GM18909 (cell line): ENCODE data around the gene JMJD6.
"Not testable (repeated sequence)": the region's sequence is repeated elsewhere in the genome, so short reads cannot be mapped to it uniquely, and the experiment has no call there.

Experiments
- ATAC-seq: cut with Tn5 transposase; IDR thresholded peaks from one replicate; pipeline ENCODE4 v1.9.1; 2021; ENCODE audit warnings: mild to moderate bottlenecking; ENCODE audit not compliant: unreplicated experiment, poor library complexity

The JMJD6 gene

GRCh38 chr17:76737082-76737675, 10.8 kb upstream of the JMJD6 start, which contains the start of gene SRSF2:
Gene SRSF2, minus strand, starts transcription at chr17:76737331. Its CDS starts 171 bp downstream, at chr17:76737160.
- peak; percentile 73 for ATAC-seq

GRCh38 chr17:76736349-76737081, 10.1 kb upstream of the JMJD6 start:
- ATAC-seq = peak; percentile 10

- no peak for ATAC-seq
Observed at GRCh38 chr17:76735586-76736348, 9.4 kb upstream of the JMJD6 start.

GRCh38 chr17:76735006-76735405, 8.6 kb upstream of the JMJD6 start:
- no peak for ATAC-seq

GRCh38 chr17:76734080-76734840, 7.9 kb upstream of the JMJD6 start:
- ATAC-seq = no peak

- ATAC-seq = no peak
Observed at GRCh38 chr17:76733618-76733957, 7.2 kb upstream of the JMJD6 start.

- ATAC-seq = no peak
Observed at GRCh38 chr17:76732734-76733617, 6.6 kb upstream of the JMJD6 start.

- not testable (repeated sequence) for ATAC-seq
Observed at GRCh38 chr17:76731800-76732733, 5.7 kb upstream of the JMJD6 start.

GRCh38 chr17:76727745-76728456, 1.5 kb upstream of the JMJD6 start:
- no peak for ATAC-seq

- peak; percentile 52 for ATAC-seq
Observed at GRCh38 chr17:76726776-76727718, 641 bp upstream of the JMJD6 start, which contains the start of gene METTL23. Gene METTL23, plus strand, starts transcription at chr17:76726839. Its CDS starts 2,872 bp downstream, at chr17:76729711.

GRCh38 chr17:76725580-76726230, 701 bp downstream of the JMJD6 start:
- ATAC-seq = peak; percentile 26

- no peak for ATAC-seq
Observed at GRCh38 chr17:76723812-76724211, 2.6 kb downstream of the JMJD6 start.

GRCh38 chr17:76722977-76723376, 3.4 kb downstream of the JMJD6 start:
- not testable (repeated sequence) for ATAC-seq

- ATAC-seq = no peak
Observed at GRCh38 chr17:76722279-76722678, 4.1 kb downstream of the JMJD6 start.

GRCh38 chr17:76721463-76721862, 4.9 kb downstream of the JMJD6 start:
- ATAC-seq = no peak

- no peak for ATAC-seq
Observed at GRCh38 chr17:76720941-76721340, 5.5 kb downstream of the JMJD6 start.
